Right lung (tissue), 5 donors: ENCODE data around the gene TEDC2. TPM values are rescaled to one million over a fixed set of nuclear protein-coding genes. Genes with fewer than 3 reads are reported as not detected.
"Not testable (repeated sequence)": the region's sequence is repeated elsewhere in the genome, so short reads cannot be mapped to it uniquely, and the experiment has no call there.

Source experiments
- DNase-seq, 2 donors: peaks; one replicate each; pipeline ENCODE4 v3.0.0-alpha.2; 2013
- polyA plus RNA-seq, 5 donors: library from polyadenylated mRNA; unstranded; fragments of 120-200 nt; gene quantifications; one replicate each; pipeline versions ENCODE4 v1.2.1 to v1.2.3, GENCODE V29; 2013; ENCODE audit warnings: inconsistent platforms in 1 of 5, low replicate concordance in 1 of 5; ENCODE audit not compliant: insufficient read length in 5 of 5, insufficient read depth in 1 of 5

Gene TEDC2
- polyA plus RNA-seq, 5 donors: 6.2 to 11.9 (median 8.0) TPM

GRCh38 chr16:2475413-2476344, 15.8 kb downstream of the TEDC2 start:
- DNase-seq: no peak

GRCh38 chr16:2476345-2476720, 16.4 kb downstream of the TEDC2 start:
- DNase-seq: no peak

- no peak for DNase-seq
Observed at GRCh38 chr16:2476741-2477140, 16.8 kb downstream of the TEDC2 start.

DNA sequence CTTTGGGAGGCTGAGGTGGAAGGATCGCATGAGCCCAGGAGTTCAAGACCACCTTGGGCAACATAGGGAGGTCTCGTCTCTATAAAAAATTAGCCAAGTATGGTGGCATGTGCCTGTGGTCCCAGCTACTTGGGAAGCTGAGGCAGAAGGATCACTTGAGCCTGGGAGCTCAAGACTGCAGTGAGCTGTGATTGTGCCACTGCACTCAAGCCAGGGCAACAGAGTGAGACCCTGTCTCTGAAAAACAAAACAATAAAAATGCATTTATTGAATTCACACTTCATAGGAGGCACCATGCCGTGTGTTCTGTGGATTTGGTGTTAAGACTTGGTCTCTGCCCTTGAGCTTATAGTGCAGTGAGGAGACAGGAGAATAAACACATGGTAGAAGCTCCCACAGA, 17.4 kb downstream of the TEDC2 start:
- DNase-seq: no peak

DNA sequence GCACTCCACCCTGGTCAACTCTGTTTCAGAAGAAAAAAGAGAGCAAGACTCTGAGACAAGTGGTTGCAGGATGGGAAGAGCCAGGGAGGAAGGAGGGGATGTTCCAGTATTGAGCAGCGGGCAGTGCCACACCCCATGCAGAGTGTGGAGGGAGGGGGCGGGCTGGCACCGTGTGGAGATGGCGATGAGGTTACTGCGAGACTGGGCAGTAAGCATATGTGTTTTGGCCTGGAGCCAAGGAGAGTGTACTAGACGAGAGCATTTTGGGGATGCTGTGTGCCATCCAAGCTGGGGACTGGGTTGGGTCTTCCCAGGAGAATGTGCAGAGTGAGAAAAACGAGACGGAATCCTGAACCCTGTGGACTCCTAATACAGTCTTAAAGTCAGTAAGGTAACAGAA, 18.4 kb downstream of the TEDC2 start:
- no peak for DNase-seq

DNA sequence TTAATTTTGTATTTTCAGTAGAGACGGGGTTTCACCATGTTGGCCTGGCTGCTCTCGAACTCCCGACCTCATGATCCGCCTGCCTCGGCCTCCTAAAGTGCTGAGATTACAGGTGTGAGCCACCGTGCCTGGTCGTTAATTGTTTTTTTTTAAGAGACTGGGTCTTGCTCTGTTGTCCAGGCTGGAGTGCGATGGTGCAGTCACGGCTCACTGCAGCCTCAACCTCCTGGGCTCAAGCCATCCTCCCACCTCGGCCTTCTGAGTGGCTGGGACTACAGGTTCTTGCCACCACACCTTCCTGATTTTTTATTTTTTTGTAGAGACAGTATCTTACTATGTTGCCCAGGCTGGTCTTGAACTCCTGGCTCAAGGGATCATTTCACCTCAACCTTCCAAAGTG, 20.1 kb downstream of the TEDC2 start:
- DNase-seq: not testable (repeated sequence)

DNA sequence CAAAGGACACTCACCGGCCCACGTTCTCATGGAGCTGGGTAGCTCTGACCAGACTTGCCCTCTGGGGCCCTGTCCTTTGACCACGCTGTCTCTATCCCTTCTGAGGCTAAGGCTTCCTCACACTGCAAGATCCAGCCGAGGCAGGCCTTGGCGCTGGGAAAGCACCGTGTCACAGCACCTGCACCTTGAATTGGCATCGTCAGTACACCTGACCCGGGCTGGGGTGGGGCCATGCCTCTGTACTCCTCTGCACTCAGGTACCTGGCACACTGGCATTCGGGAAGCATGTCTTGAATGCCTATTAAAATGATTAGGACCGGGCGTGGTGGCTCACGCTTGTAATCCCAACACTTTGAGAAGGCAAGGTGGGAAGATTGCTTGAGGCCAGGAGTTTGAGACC, 21.0 kb downstream of the TEDC2 start:
- DNase-seq: no peak

DNA sequence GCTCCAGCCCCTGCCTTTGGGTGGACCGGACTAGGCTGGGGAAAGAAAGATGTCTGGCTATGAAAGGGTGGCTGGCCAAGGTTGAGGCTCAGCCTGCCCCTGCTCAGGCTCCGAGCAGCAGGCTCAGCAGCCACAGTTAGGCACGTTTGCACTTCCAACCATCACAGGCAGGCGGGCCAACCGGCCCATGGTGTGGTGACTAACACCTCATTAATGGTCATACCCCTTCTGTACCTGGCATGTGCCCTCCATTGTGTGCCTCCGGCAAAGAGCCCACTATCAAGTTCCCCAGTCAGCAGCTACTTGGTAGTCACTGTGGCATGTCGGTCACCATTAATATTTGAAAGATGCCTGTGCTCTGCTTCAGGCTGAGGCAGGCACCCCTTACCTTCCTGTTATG, 21.8 kb downstream of the TEDC2 start:
- DNase-seq: no peak

DNA sequence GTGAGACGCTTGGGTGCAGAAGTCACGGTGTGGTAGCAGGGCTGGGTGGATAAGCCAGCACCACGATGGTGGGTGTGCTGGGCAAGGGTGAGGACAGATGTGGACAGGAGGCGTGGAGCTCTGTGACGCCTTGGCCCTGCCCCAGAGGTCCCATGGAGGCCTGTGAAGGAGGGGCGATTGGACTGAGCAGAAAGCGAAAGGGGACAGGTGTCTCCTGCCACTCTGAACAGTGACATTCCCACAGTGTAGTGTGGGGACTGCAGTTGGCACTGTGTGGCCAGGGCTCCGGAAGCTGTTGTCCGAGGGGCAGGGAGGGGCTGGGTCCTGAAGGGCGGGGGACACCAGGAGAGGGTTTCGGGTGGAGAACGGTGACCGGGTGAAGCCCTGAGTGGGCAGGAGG, 22.3 kb downstream of the TEDC2 start:
- no peak for DNase-seq

DNA sequence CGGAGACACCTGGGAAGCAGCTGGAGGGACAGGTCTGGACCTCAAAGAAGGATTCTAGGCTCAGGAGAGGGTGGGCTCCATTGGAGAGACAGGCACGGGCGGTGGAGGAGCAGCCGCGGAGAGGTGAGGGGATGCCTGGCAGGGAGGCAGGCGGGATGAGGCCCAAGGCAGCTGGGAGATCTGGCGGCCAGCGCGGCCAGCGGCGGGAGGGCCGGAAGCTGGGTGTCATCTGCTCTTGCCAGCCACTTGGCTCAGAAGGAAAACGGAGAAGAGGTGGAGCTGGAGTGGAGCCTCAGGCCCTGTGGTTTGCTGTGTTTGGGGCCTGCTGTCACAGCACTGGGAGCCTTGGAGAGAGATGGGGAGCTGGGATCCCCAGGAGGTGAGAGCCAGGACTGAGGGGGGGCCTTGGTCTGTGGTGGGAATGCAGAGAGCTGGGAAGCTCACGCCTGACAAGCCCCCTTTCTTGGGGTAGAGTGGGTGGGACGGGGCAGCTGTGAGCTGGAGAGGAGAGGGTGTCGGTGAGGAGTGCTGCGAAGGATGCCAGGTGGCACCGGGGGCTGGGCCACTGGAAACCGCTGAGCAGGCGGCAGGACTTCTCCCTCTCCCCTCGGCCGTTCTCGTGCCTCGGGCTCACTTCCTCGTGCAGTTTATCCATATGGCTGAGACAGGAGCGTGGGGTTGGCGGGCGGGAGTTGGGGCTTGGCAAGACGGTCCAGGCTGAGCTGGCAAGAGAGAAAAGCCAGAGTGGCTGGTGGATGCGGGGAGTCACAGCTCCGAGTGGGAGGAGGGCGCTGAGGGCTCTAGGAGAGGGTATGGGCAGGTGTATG, 23.0 kb downstream of the TEDC2 start:
- DNase-seq: no peak

DNA sequence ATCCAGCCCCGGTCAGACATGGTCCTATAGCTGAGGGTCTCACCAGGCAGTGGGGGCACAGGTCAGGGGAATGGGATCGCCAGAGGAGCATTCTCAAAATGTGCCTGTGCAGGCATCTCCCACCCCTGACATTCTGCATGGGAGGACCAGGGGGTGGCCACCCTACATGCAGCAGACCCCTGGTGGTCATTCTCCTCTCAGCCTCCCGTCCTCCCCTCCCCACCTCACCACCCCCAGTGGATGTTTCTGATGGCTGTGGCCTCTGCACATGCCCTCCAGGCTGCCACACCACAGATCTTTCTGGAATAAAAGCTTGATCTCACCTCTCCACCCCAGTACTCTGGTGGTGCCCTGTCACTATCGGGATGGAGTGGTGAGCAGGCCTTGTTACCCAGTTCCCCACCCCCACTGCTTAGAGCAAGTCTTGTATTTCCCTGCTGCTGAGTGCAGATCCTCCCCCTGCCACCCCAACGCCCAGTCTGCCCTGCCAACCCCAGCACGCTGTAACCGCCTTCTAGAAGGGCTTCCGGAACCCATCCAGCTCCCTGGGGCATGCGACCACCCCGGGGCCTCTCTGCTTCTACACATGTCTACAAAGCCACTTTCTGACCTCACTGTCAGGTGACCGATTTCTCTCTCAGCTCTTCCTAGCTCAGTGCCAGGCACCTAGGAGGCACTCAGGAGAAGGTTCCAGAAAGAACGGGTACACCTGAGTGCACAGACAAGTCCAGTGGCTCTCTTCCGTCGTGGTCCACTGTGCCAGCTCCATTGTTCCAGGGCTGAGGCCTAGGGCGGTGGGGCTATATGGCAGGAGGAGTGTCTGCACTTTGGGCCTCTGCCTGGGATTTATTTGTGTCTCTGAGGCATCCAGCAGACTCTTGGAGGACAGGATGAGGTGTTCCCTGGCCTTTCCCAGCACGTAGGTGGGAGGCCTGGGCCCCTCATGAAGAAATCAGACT, 24.3 kb downstream of the TEDC2 start:
- DNase-seq: no peak

DNA sequence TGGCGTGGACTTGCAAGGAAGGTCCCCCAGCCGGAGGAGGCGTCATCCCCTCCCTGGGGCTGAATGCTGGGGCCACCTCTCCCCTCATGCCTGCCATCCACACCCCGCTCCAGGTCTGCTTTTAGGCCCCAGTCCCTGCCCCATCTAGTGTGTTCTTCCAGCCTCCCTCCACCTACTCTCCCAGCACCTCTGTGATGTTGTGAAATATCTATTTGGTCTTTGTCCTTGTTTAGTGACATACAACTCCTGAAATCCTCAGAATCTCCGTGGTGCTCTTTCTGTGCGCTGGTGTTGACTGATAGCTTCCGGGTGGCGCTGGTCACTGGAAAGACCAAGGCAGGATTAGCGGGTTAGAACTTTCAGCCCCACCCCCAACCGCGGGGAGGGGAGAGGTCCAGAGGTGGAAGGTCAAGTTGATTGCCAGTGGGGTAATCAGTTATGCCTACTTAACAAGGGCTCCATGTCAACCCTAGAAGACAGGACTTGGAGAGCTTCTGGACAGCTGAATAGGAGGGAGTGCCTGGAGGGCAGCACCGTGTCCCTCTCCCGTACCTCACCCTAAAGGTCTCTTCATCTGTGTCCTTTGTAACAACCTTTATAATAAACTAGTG, 25.1 kb downstream of the TEDC2 start:
- DNase-seq: no peak

GRCh38 chr16:2485811-2486507, 26.1 kb downstream of the TEDC2 start:
- no peak for DNase-seq

- DNase-seq: no peak
Observed at GRCh38 chr16:2486645-2487516, 27.0 kb downstream of the TEDC2 start.

GRCh38 chr16:2487517-2487842, 27.6 kb downstream of the TEDC2 start:
- DNase-seq: no peak

- no peak for DNase-seq
Observed at GRCh38 chr16:2487903-2488531, 28.1 kb downstream of the TEDC2 start.

DNA sequence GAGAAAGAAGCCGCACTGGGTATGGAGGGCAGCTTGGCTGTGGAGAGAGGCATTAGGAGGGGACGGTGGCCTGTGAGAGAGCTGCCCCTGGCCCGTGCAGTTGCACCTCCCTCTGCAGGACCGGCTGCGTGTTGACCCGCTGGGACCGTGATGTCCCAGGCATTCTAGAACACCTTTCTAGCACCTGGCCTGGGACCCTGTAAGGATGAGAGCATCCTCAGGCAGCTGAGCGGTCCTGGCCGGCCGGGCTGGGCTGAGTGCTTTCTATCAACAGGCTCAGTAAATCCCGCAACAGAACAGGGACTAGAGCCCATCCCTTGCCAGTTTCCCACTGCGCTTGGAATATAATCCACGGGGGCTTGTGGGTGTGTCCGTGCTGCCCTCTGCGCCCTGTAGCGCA, 29.7 kb downstream of the TEDC2 start:
- DNase-seq: no peak

GRCh38 chr16:2490190-2491105, 30.5 kb downstream of the TEDC2 start:
- no peak for DNase-seq
